Ishikawa (cell line): ENCODE measurements around the gene LRRC8D.

ENCODE experiments used
- CEBPB ChIP-seq: IDR thresholded peaks from 2 replicates; pipeline ENCODE4 v1.6.1; 2012
- CREB1 ChIP-seq: IDR thresholded peaks from 2 replicates; pipeline ENCODE4 v1.6.1; 2012; ENCODE audit warnings: low read depth
- EGR1 ChIP-seq: IDR thresholded peaks from 2 replicates; pipeline ENCODE4 v1.6.1; 2012
- EP300 ChIP-seq: IDR thresholded peaks from 2 replicates; pipeline ENCODE4 v1.6.1; 2012; ENCODE audit warnings: borderline replicate concordance
- MAX ChIP-seq: IDR thresholded peaks from 2 replicates; pipeline ENCODE4 v1.6.1; 2012
- RAD21 ChIP-seq: IDR thresholded peaks from 2 replicates; pipeline ENCODE4 v1.6.1; 2012; ENCODE audit warnings: low read depth
- TAF1 ChIP-seq: IDR thresholded peaks from 2 replicates; pipeline ENCODE4 v1.6.1; 2012; ENCODE audit warnings: low read depth, mild to moderate bottlenecking
- TCF12 ChIP-seq: IDR thresholded peaks from 2 replicates; pipeline ENCODE4 v1.6.1; 2012; ENCODE audit warnings: low read depth
- USF1 ChIP-seq: IDR thresholded peaks from 2 replicates; pipeline ENCODE4 v1.6.1; 2012
- YY1 ChIP-seq: IDR thresholded peaks from 2 replicates; pipeline ENCODE4 v1.6.1; 2012; ENCODE audit warnings: low read depth
- ZBTB7A ChIP-seq: IDR thresholded peaks from 2 replicates; pipeline ENCODE4 v1.6.1; 2012; ENCODE audit warnings: low read depth

- TF ChIP-seq MAX (no peak), YY1 (no peak), CEBPB (no peak), RAD21 (no peak), EP300 (no peak), USF1 (no peak), ZBTB7A (no peak), TAF1 (no peak), CREB1 (no peak), EGR1 (no peak), TCF12 (no peak)
Observed at GRCh38 chr1:89898150-89898549, 77.3 kb downstream of the LRRC8D start.
